Type B pancreatic cell (in vitro differentiated cells): ENCODE results near the gene RHOJ. TPM values are rescaled to one million over a fixed set of nuclear protein-coding genes. Genes with fewer than 3 reads are reported as not detected.
A peak's percentile ranks its signal among the peaks of the same experiment; 100 is the strongest.
"Not testable (repeated sequence)": the region's sequence is repeated elsewhere in the genome, so short reads cannot be mapped to it uniquely, and the experiment has no call there.

Experiments used
- DNase-seq: peaks from one replicate; pipeline ENCODE4 v3.0.0; 2021; ENCODE audit warnings: mixed read lengths; ENCODE audit not compliant: unreplicated experiment; ENCODE audit errors: extremely low spot score
- H3K27ac Mint-ChIP-seq: 2 replicates; pipeline ENCODE4 v1.8.0; 2021; ENCODE audit warnings: mild to moderate bottlenecking, mixed read lengths
- H3K27me3 Mint-ChIP-seq: 2 replicates; pipeline ENCODE4 v1.8.0; 2021; ENCODE audit warnings: mixed read lengths
- H3K36me3 Mint-ChIP-seq: 2 replicates; pipeline ENCODE4 v1.8.0; 2021; ENCODE audit warnings: mixed read lengths
- H3K4me1 Mint-ChIP-seq: one replicate; pipeline ENCODE4 v1.8.0; 2021; ENCODE audit warnings: mixed read lengths; ENCODE audit not compliant: unreplicated experiment
- H3K4me3 Mint-ChIP-seq: 2 replicates; pipeline ENCODE4 v1.8.0; 2021; ENCODE audit warnings: mild to moderate bottlenecking, mixed read lengths
- H3K9me3 Mint-ChIP-seq: 2 replicates; pipeline ENCODE4 v1.8.0; 2021; ENCODE audit warnings: mixed read lengths
- total RNA-seq: library from RNA; stranded (reverse); gene quantifications from 2 replicates; pipeline ENCODE4 v1.2.1, GENCODE V29; 2021; ENCODE audit warnings: low replicate concordance
- TF ChIP-seq, protein P1 (sequence below): fragments of 200-600 bp; sonication (generic); conservative IDR thresholded peaks from 2 replicates; pipeline ENCODE4 v1.5.0; 2021; ENCODE audit warnings: antibody characterized with exemption, mild to moderate bottlenecking

Gene RHOJ
- total RNA-seq, 1 donor from 2014 or later = 16.3 TPM

DNA sequence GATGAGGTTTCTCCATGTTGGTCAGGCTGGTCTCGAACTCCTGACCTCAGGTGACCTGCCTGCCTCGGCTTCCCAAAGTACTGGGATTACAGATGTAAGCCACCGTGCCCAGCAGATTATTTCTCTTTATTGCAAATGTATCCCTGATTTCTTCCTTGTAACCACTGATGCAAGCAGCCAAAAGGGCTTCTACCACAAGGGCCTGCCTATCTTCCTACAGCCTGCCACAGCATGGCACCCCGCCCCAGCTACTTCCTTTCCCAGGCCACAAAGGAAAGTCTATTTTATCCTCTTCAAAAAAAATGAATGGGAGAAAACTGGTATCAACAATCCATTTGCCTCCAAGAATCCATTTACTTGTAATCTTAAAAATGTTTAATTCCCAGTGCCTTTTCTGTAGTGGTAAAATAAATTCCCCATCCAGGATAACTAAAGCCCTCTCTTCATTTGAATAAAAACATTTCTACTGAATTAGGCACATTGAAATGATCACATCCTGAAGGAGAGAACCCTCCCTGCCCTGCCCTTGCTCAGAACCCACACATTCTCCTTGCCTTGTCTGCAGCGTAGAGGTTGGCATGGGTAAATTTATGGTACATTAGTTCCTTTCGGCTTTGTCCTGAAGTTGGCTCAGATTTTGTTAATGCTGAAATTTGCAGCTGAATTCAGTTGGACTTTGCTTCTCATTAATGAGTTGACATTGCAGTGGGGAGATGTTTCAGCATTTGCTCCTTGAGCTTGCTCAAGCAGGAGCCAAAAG, 95.3 kb downstream of the RHOJ start:
- Mint-ChIP-seq H3K27ac (no peak overlapping the region), H3K27me3 (no peaks in the 10 kb centered on the region)

DNA sequence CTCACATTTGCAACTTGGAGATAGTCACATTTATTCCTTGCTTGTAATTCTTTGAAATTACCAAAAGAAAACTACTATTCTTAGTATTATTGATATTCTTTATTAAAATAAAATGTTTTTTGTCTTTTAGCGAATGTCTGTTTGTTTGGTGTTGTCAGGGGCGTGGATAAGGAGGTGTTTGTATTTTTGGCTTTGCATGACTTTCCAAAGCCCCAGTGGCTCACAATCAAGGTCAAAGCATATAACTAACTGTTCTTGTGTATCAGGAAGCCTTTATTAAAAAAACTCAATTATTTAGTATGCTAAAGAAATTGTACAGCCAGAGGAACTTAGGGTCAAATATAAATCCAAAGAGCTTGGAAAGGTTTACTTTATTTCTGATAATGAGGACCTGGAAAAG, 96.6 kb downstream of the RHOJ start:
- TF ChIP-seq, protein P1, sequence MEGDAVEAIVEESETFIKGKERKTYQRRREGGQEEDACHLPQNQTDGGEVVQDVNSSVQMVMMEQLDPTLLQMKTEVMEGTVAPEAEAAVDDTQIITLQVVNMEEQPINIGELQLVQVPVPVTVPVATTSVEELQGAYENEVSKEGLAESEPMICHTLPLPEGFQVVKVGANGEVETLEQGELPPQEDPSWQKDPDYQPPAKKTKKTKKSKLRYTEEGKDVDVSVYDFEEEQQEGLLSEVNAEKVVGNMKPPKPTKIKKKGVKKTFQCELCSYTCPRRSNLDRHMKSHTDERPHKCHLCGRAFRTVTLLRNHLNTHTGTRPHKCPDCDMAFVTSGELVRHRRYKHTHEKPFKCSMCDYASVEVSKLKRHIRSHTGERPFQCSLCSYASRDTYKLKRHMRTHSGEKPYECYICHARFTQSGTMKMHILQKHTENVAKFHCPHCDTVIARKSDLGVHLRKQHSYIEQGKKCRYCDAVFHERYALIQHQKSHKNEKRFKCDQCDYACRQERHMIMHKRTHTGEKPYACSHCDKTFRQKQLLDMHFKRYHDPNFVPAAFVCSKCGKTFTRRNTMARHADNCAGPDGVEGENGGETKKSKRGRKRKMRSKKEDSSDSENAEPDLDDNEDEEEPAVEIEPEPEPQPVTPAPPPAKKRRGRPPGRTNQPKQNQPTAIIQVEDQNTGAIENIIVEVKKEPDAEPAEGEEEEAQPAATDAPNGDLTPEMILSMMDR = no peak
- Mint-ChIP-seq H3K36me3 (no peaks in the 10 kb centered on the region), H3K9me3 (no peaks in the 10 kb centered on the region), H3K27me3 (no peaks in the 10 kb centered on the region), H3K4me1 (peaks cover 6% of the 10 kb centered on the region), H3K27ac (no peak overlapping the region), H3K4me3 (no peak overlapping the region)
- DNase-seq = no peak

More for the DNA sequence above, 95.3 kb downstream of the RHOJ start:
- TF ChIP-seq, protein P1 = no peak
- no peak overlapping the region for H3K4me3 Mint-ChIP-seq
- H3K4me1 Mint-ChIP-seq = peaks cover 6% of the 10 kb centered on the region
- no peaks in the 10 kb centered on the region for H3K9me3 Mint-ChIP-seq
- H3K36me3 Mint-ChIP-seq = no peaks in the 10 kb centered on the region
- DNase-seq = no peak

DNA sequence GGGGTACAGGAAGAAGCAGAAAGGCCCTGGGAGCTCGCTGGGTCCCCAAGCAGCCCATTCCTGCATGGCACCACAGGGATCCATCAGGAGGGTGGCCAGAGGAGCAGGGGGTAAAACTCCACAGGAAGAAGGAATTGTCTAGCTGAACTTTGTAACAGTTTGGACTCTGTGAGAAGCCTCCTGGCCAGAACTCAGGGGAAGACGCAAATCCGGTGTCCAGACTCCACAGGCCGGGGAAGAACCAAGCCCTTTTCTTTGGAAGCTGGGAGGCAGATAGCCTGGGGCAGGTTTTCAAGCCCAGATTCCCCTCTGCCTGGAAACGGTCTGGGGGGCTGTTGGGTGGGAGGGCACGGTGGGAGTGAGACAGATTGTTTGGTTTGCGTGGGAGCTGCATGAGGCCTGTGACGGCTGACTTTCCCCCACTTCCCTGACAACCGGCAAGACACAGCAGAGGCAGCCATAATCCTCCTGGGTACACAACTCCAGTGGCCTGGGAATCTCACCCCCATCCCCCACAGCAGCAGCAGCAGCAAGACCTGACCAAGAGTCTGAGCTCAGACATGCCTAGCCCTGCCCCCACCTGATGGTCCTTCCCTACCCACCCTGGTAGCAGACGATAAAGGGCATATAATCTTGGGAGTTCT, 97.8 kb downstream of the RHOJ start:
- TF ChIP-seq, protein P1 = no peak
- no peaks in the 10 kb centered on the region for H3K27me3 Mint-ChIP-seq
- H3K9me3 Mint-ChIP-seq = no peaks in the 10 kb centered on the region
- H3K4me1 Mint-ChIP-seq = no peaks in the 10 kb centered on the region
- no peak overlapping the region for H3K27ac Mint-ChIP-seq
- DNase-seq = no peak
- H3K36me3 Mint-ChIP-seq = no peaks in the 10 kb centered on the region
- H3K4me3 Mint-ChIP-seq = no peak overlapping the region

DNA sequence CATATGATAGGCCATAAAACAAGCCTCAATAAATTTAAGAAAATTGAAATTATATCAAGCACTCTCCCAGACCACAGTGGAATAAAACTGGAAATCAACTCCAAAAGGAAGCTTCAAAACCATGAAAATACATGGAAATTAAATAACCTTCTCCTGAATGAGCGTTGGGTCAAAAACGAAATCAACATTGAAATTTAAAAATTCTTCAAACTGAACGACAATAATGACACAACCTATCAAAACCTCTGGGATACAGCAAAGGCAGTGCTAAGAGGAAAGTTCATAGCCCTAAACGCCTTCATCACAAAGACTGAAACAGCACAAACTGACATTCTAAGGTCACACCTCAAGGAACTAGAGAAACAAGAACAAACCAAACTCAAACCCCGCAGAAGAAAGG, 100.2 kb downstream of the RHOJ start:
- H3K36me3 Mint-ChIP-seq, H3K27me3 Mint-ChIP-seq, H3K4me1 Mint-ChIP-seq, H3K27ac Mint-ChIP-seq, H3K4me3 Mint-ChIP-seq, DNase-seq, H3K9me3 Mint-ChIP-seq: not testable (repeated sequence)

DNA sequence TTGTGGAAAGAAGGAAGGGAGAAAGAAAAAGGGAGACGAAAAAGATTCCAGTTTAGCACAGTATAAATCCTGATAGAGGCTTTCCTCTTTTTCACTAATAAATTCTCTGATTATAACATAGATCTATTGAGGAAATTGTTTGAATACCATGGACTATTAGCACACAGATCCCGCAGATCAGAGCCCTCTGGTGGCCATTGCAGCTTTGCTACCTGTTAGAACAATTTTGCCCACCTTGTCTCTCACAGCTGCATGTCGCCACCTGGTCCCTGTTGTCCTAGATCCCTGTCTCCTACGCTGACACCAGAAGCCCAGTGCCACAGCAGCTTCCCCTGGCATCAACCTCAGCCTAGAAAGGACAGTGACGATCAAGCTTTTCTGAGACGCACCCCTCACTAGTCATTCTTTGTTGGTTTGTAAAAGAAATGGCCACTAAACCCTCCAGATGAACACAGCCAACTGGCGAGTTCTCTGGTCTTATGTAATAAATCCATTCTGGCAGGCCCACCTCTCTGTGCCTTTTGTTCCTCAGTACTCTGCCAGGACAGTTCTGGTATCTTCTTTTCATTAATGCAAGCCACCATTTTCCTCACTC, 104.6 kb downstream of the RHOJ start:
- no peak for DNase-seq
- no peaks in the 10 kb centered on the region for H3K36me3 Mint-ChIP-seq
- no peak overlapping the region for H3K27ac Mint-ChIP-seq
- no peak overlapping the region for H3K4me3 Mint-ChIP-seq
- H3K27me3 Mint-ChIP-seq = peaks cover 6% of the 10 kb centered on the region
- no peaks in the 10 kb centered on the region for H3K4me1 Mint-ChIP-seq
- TF ChIP-seq, protein P1 = peak; percentile 71
- no peaks in the 10 kb centered on the region for H3K9me3 Mint-ChIP-seq

DNA sequence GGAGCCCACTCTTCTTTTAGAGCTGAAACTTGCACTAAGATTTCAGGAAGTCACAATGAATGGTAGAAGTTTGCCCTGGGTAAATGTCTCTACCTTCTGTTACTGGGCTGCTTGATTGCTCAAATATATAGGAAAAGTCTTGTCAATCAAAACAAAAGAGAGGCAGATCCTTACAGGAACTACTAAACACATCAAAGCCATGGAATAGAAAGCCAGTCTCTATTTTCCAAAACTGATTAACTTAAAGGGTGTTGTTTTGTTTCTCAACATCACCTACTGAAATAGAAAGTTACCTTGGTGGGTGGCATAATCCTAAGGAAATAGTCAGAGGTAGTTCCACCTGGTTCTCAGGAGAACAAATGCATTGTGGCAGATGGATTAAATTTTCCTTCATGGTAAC, 114.6 kb downstream of the RHOJ start, which contains the start of gene GPHB5:
Gene GPHB5, minus strand, starts transcription at position 101 of the 400 bp plus-strand sequence. CDS start 1,086 bp downstream, outside the sequence.
- Mint-ChIP-seq H3K27me3 (no peaks in the 10 kb centered on the region), H3K36me3 (no peaks in the 10 kb centered on the region), H3K9me3 (no peaks in the 10 kb centered on the region), H3K27ac (no peak within 1 kb of the TSS), H3K4me1 (no peaks in the 10 kb centered on the region), H3K4me3 (no peak within 1 kb of the TSS)
- DNase-seq = no peak
- TF ChIP-seq, protein P1 = no peak
